Ishikawa (cell line): ENCODE data around the gene AZU1.

ENCODE experiments used
- CEBPB ChIP-seq: IDR thresholded peaks from 2 replicates; pipeline ENCODE4 v1.6.1; 2012
- EP300 ChIP-seq: IDR thresholded peaks from 2 replicates; pipeline ENCODE4 v1.6.1; 2012; ENCODE audit warnings: borderline replicate concordance
- NFIC ChIP-seq: IDR thresholded peaks from 2 replicates; pipeline ENCODE4 v1.6.1; 2012
- RAD21 ChIP-seq: IDR thresholded peaks from 2 replicates; pipeline ENCODE4 v1.6.1; 2012; ENCODE audit warnings: low read depth
- REST ChIP-seq: IDR thresholded peaks from 2 replicates; pipeline ENCODE4 v1.6.1; 2012; ENCODE audit warnings: low read depth, mild to moderate bottlenecking
- TAF1 ChIP-seq: IDR thresholded peaks from 2 replicates; pipeline ENCODE4 v1.6.1; 2012; ENCODE audit warnings: low read depth, mild to moderate bottlenecking
- YY1 ChIP-seq: IDR thresholded peaks from 2 replicates; pipeline ENCODE4 v1.6.1; 2012; ENCODE audit warnings: low read depth
- TF ChIP-seq, protein P1 (sequence below): IDR thresholded peaks from 2 replicates; pipeline ENCODE4 v1.6.1; 2012

GRCh38 chr19:815775-816499, 11.7 kb upstream of the AZU1 start:
- TF ChIP-seq REST (no peak), EP300 (no peak), CEBPB (no peak), RAD21 (no peak), NFIC (no peak), YY1 (no peak), TAF1 (no peak)
- TF ChIP-seq, protein P1, sequence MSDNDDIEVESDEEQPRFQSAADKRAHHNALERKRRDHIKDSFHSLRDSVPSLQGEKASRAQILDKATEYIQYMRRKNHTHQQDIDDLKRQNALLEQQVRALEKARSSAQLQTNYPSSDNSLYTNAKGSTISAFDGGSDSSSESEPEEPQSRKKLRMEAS: no peak
